ENCODE results near the gene ANO7.

Gene ANO7

GRCh38 chr2:241188361-241189092, at the start of gene ANO7:
ANO7 (plus strand) TSS chr2:241188677; CDS start chr2:241190064, 1,387 bp downstream.
- in situ Hi-C loops (cut with MboI; ENCODE audit: low pct_unique_long_range_greater_than_20kb, low sequenced_read_pairs, unreplicated experiment) = no loop called here

GRCh38 chr2:241139531-241140444, 48.7 kb upstream of the ANO7 start:
- in situ Hi-C loops (cut with MboI; ENCODE audit: low pct_unique_long_range_greater_than_20kb, low sequenced_read_pairs, unreplicated experiment) = no loop called here
- DNase-seq (ENCODE audit: low spot score) = no peak
- no peak for TF ChIP-seq CTCF (IDR thresholded peaks at IDR 0.05; ENCODE audit: extremely low read depth, insufficient read depth, missing control alignments)

More at GRCh38 chr2:241188361-241189092, at the start of gene ANO7:
- DNase-seq (ENCODE audit: low spot score) = no peak
- TF ChIP-seq CTCF (IDR thresholded peaks at IDR 0.05; ENCODE audit: extremely low read depth, insufficient read depth, missing control alignments) = no peak

- TF ChIP-seq CTCF (IDR thresholded peaks at IDR 0.05; ENCODE audit: extremely low read depth, insufficient read depth, missing control alignments) = no peak
- in situ Hi-C loops (cut with MboI; ENCODE audit: low pct_unique_long_range_greater_than_20kb, low sequenced_read_pairs, unreplicated experiment) = no loop called here
Observed at GRCh38 chr2:241140445-241140840, 48.0 kb upstream of the ANO7 start.

GRCh38 chr2:241141214-241141770, 47.2 kb upstream of the ANO7 start:
- DNase-seq (ENCODE audit: low spot score) = no peak
- TF ChIP-seq CTCF (IDR thresholded peaks at IDR 0.05; ENCODE audit: extremely low read depth, insufficient read depth, missing control alignments) = no peak
- in situ Hi-C loops (cut with MboI; ENCODE audit: low pct_unique_long_range_greater_than_20kb, low sequenced_read_pairs, unreplicated experiment) = no loop called here

More at GRCh38 chr2:241140445-241140840, 48.0 kb upstream of the ANO7 start:
- DNase-seq (ENCODE audit: low spot score) = no peak

- TF ChIP-seq CTCF (IDR thresholded peaks at IDR 0.05; ENCODE audit: extremely low read depth, insufficient read depth, missing control alignments) = no peak
- no peak for DNase-seq (ENCODE audit: low spot score)
- in situ Hi-C loops (cut with MboI; ENCODE audit: low pct_unique_long_range_greater_than_20kb, low sequenced_read_pairs, unreplicated experiment) = no loop called here
Observed at GRCh38 chr2:241142063-241142462, 46.4 kb upstream of the ANO7 start.

- in situ Hi-C loops (cut with MboI; ENCODE audit: low pct_unique_long_range_greater_than_20kb, low sequenced_read_pairs, unreplicated experiment) = no loop called here
Observed at GRCh38 chr2:241142593-241142992, 45.9 kb upstream of the ANO7 start.

More at GRCh38 chr2:241142593-241142992, 45.9 kb upstream of the ANO7 start:
- TF ChIP-seq CTCF (IDR thresholded peaks at IDR 0.05; ENCODE audit: extremely low read depth, insufficient read depth, missing control alignments) = no peak
- no peak for DNase-seq (ENCODE audit: low spot score)

Data from GM13977 (cell line).